ENCODE data around the gene LTBP2.

The LTBP2 gene

DNA sequence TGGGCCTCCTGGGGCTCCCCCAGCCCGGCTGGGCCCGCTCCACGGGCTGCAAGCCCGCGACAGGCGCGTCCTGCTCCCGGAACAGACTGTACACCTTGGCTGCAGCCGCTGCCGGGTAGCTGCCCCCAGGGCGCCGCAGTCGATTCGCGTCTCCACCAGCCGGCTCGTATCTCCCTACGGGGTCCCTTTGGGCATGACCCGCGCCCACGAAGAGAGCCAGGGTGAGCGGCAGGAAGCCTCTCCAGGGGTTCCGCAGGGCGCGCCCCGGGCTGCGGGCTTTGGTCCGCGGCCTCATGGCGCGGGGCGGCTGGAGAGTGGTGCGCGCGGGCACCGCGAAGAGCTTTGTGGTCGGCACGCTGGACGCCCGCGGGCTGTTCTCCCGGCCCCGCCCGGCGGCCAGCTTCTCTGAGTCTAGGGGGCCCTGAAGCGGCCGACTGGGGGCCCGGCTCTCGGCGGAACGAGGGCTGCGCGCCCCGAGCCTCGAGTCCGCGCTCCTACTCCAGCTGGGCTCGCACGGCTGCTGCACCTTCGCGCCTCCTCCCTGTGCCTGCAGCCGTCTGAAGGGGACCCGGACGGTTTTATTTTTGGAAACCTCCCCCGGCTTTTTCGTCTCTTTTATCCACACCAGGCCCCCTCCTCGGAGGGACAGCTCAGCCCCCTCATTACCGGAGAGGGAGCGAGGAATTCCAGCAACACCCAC is at the start of gene LTBP2:
TSS of gene LTBP2 (minus strand) at position 588 of the 700 bp plus-strand sequence. CDS start at position 295, 293 bp downstream.
- TF ChIP-seq, protein P1, sequence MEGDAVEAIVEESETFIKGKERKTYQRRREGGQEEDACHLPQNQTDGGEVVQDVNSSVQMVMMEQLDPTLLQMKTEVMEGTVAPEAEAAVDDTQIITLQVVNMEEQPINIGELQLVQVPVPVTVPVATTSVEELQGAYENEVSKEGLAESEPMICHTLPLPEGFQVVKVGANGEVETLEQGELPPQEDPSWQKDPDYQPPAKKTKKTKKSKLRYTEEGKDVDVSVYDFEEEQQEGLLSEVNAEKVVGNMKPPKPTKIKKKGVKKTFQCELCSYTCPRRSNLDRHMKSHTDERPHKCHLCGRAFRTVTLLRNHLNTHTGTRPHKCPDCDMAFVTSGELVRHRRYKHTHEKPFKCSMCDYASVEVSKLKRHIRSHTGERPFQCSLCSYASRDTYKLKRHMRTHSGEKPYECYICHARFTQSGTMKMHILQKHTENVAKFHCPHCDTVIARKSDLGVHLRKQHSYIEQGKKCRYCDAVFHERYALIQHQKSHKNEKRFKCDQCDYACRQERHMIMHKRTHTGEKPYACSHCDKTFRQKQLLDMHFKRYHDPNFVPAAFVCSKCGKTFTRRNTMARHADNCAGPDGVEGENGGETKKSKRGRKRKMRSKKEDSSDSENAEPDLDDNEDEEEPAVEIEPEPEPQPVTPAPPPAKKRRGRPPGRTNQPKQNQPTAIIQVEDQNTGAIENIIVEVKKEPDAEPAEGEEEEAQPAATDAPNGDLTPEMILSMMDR (conservative IDR thresholded peaks at IDR 0.05; ENCODE audit: low read depth, low read length) = no peak
- peak within 1 kb of the TSS; percentile 64 for H3K4me3 ChIP-seq (ENCODE audit: low read length)
- no peak for DNase-seq (ENCODE audit: low read depth)

DNA sequence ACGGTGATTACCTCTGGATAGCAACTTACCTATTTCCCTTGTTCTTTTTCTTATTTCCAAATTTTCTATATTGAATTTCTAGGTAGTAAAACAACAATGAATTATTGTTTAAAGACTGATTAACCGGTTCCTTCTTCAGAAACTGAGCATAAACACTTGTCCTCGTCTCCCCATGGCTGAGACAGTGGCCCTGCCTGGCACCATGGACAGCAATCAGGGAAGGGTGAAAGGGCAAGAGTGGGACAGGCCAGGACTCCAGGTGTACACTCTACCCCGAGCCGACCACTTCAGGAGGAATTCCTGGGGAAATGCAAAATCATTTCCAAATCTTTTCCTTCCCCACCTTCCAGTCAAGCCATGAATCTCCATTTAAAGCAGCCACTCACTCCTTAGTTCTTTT is 48.8 kb upstream of the LTBP2 start:
- DNase-seq (ENCODE audit: low read depth) = no peak
- H3K4me3 ChIP-seq (ENCODE audit: low read length) = no peak overlapping the region
- TF ChIP-seq, protein P1 (conservative IDR thresholded peaks at IDR 0.05; ENCODE audit: low read depth, low read length) = no peak

DNA sequence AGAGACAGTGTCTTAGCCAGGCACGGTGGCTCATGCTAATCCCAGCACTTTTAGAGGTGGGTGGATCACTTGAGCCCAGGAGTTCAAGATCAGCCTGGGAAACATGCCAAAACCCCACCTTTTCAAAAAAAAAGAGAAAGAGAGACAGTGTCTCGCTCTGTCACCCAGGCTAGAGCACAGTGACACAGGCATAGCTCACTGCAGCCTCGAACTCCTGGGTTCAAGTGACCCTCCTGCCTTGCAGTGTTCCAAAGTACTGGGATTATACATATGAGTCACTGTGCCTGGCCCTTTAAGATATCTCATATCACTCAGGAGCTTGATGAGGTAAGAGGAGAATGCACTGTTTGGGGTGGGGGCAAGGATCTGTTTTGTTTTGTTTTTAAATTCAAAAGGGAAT is 48.1 kb upstream of the LTBP2 start:
- TF ChIP-seq, protein P1 (conservative IDR thresholded peaks at IDR 0.05; ENCODE audit: low read depth, low read length) = no peak
- DNase-seq (ENCODE audit: low read depth) = no peak
- no peak overlapping the region for H3K4me3 ChIP-seq (ENCODE audit: low read length)

DNA sequence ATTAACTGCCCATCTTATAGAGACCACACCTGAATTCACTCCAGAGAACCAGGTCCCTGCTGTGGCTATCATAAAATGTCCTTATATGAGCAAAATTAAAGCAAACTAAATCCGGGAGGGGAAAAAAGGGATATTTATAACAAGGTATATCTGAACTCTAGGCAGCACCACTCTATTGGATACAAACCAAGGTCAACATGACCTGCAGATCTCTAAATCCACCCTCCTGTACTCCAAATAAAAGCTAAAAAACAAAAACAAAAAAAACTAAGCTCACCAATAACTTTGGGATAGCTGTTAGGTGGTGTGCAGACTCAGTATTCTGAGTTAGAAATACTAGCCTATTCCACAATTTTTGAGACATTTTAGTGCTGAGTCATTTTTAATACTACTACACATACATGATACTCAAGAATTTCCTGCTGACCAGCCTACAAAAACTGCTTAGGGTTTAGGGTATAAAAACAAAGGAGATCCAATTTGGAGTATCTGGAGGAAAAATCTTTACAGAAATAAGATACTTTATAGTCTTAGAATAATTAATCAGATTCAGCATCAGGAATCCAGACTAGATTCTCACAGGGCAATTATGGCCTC is 46.6 kb upstream of the LTBP2 start:
- TF ChIP-seq, protein P1 (conservative IDR thresholded peaks at IDR 0.05; ENCODE audit: low read depth, low read length) = no peak
- no peak for DNase-seq (ENCODE audit: low read depth)
- H3K4me3 ChIP-seq (ENCODE audit: low read length) = no peak overlapping the region

DNA sequence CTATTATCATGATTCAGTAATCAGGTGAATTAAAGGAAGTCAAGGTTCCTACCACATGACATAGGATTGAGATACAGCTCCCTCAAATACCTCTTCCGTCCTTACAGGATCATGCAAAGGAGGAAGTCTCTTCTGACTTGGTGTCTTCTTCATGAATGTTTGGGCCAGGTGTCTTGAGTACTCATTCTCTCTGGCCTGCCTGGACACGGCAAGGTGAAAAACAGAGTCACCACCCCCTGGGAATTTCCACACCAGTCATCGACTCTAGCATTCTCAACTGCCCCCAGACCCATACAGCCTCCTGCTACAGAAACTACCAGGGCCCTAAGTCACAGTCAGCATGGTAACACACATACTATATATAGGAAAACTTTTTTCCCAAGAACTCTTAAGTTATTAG is 44.9 kb upstream of the LTBP2 start:
- no peak overlapping the region for H3K4me3 ChIP-seq (ENCODE audit: low read length)
- TF ChIP-seq, protein P1 (conservative IDR thresholded peaks at IDR 0.05; ENCODE audit: low read depth, low read length) = no peak
- DNase-seq (ENCODE audit: low read depth) = no peak

DNA sequence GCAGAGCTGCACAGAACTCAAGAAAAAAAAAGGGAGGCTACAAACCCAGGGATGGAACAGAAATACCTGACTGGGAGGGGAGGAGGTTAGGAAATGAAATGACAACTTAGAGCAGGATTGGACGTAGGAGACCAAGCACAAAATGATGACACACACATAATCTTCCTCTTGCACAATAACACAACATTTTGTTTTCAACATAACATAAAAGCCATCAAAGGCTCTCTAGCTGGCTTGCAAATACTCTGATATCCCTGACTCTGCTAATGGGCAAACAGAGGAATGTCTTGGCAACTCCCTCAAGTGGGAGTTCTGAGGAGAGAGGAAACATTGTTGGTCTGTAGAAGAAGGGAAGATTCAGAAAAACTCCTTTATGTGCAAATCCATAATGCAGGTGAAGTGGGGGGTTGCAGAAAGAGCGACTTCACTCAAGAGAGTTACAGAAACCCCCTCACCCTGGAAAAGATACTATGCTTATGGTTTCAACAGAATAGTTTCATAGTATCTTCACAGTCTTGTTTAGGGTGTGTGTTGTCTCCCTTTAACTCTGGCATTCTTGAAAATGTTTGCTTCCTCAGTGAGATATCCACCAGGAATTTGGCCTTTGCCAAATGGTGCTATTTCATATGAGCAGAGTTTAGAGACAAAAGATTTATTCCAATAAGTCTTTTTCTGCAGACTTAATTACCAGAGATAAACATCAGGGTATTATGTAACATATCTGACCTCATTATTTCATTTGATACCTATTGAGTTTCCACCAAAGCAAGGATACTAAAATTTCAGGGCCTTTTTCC is 43.8 kb upstream of the LTBP2 start:
- TF ChIP-seq, protein P1 (conservative IDR thresholded peaks at IDR 0.05; ENCODE audit: low read depth, low read length) = no peak
- DNase-seq (ENCODE audit: low read depth) = peak; percentile 56
- no peak overlapping the region for H3K4me3 ChIP-seq (ENCODE audit: low read length)
